CD4-positive, alpha-beta memory T cell (primary cell): ENCODE measurements around the gene HTR2A. TPM values are rescaled to one million over a fixed set of nuclear protein-coding genes. Genes with fewer than 3 reads are reported as not detected.
"Not testable (repeated sequence)": the region's sequence is repeated elsewhere in the genome, so short reads cannot be mapped to it uniquely, and the experiment has no call there.

Experiments
- CTCF ChIA-PET: fragments of 350-600 bp; sonication (Branson Sonifier 250); formaldehyde crosslinking; loops from one replicate; lab custom pipeline; 2021; ENCODE audit warnings: inconsistent platforms; ENCODE audit not compliant: partially characterized antibody; lab: Charles Lee
- POLR2A ChIA-PET: fragments of 350-600 bp; sonication (Branson Sonifier 250); formaldehyde crosslinking; loops from one replicate; lab custom pipeline; 2021; ENCODE audit not compliant: partially characterized antibody; lab: Charles Lee
- DNase-seq, 5 donors: peaks; one replicate each; pipeline versions ENCODE4 v3.0.0 to v3.0.0-alpha.2; 2020 to 2022; ENCODE audit warnings: mixed read lengths in 1 of 5
- H3K27ac ChIP-seq: one replicate; pipeline ENCODE4 v1.7.0; 2013; ENCODE audit warnings: low read depth, low read length
- H3K27me3 ChIP-seq: 2 replicates; pipeline ENCODE4 v1.7.0; 2013; ENCODE audit warnings: mild to moderate bottlenecking, low read length, moderate library complexity; ENCODE audit not compliant: insufficient read depth
- H3K36me3 ChIP-seq: 2 replicates; pipeline ENCODE4 v1.7.0; 2013; ENCODE audit warnings: mild to moderate bottlenecking, low read length, moderate library complexity; ENCODE audit not compliant: insufficient read depth
- H3K4me1 ChIP-seq: 2 replicates; pipeline ENCODE4 v1.7.0; 2013; ENCODE audit warnings: mild to moderate bottlenecking, low read length, moderate library complexity; ENCODE audit not compliant: insufficient read depth
- H3K4me3 ChIP-seq, 2 donors: one replicate each; pipeline ENCODE4 v1.7.0; 2013; ENCODE audit warnings: low read length in 2 of 2, mild to moderate bottlenecking in 1 of 2
- H3K9me3 ChIP-seq, 2 donors: one replicate each; pipeline ENCODE4 v1.7.0; 2013; ENCODE audit warnings: low read length in 2 of 2, control low read depth in 1 of 2; ENCODE audit not compliant: control insufficient read depth in 1 of 2
- H3K27ac Mint-ChIP-seq, 7 donors: one replicate each; pipeline ENCODE4 v1.8.0; 2020 to 2021; ENCODE audit warnings: mixed read lengths in 7 of 7, mild to moderate bottlenecking in 6 of 7, inconsistent platforms in 3 of 7, moderate library complexity in 3 of 7
- H3K27me3 Mint-ChIP-seq, 2 donors: one replicate each; pipeline ENCODE4 v1.8.0; 2020 to 2021; ENCODE audit warnings: mixed read lengths in 2 of 2
- H3K36me3 Mint-ChIP-seq, 2 donors: one replicate each; pipeline ENCODE4 v1.8.0; 2020 to 2021; ENCODE audit warnings: mixed read lengths in 2 of 2, inconsistent platforms in 1 of 2, mild to moderate bottlenecking in 1 of 2
- H3K4me1 Mint-ChIP-seq, 4 donors: one replicate each; pipeline ENCODE4 v1.8.0; 2020 to 2021; ENCODE audit warnings: mixed read lengths in 4 of 4, mild to moderate bottlenecking in 1 of 4
- H3K4me3 Mint-ChIP-seq, 8 donors: one replicate each; pipeline ENCODE4 v1.8.0; 2020 to 2021; ENCODE audit warnings: mixed read lengths in 8 of 8, mild to moderate bottlenecking in 7 of 8, moderate library complexity in 6 of 8, inconsistent platforms in 3 of 8
- H3K9me3 Mint-ChIP-seq, 8 donors: one replicate each; pipeline ENCODE4 v1.8.0; 2020 to 2021; ENCODE audit warnings: mixed read lengths in 8 of 8, mild to moderate bottlenecking in 5 of 8, inconsistent platforms in 3 of 8, moderate library complexity in 1 of 8
- intact Hi-C: fragments of 100-400 bp; cut with micrococcal nuclease; formaldehyde crosslinking; loops from one replicate; pipeline ENCODE4 v1.15.1; 2023
- polyA plus RNA-seq, 2 donors: library from polyadenylated mRNA; unstranded; fragments of 300-500 nt; fragmentation: Illumina TruSeq; gene quantifications; one replicate each; pipeline ENCODE4 v1.2.3, GENCODE V29; 2021
- total RNA-seq, 2 experiments: library from RNA; stranded (reverse); gene quantifications; one replicate each; pipeline ENCODE4 v1.2.3, GENCODE V29; 2021

Gene HTR2A
- total and polyA plus RNA-seq, 4 experiments from 2014 or later, result not detected

GRCh38 chr13:46817095-46817494 is 79.8 kb downstream of the HTR2A start:
- POLR2A ChIA-PET, result no interaction called here
- peaks cover 11% of the 10 kb centered on the region in 2 donors for H3K27me3 Mint-ChIP-seq
- peaks cover 0 to 18% (median 14%) of the 10 kb centered on the region in 8 donors for H3K9me3 Mint-ChIP-seq
- Histone ChIP-seq H3K27me3 (no peaks in the 10 kb centered on the region), H3K36me3 (no peaks in the 10 kb centered on the region), H3K27ac (no peak overlapping the region), H3K4me3 (no peak overlapping the region), H3K4me1 (no peaks in the 10 kb centered on the region), H3K9me3 (no peaks in the 10 kb centered on the region)
- no peak overlapping the region for H3K4me3 Mint-ChIP-seq
- no peak overlapping the region for H3K27ac Mint-ChIP-seq
- H3K4me1 Mint-ChIP-seq, result peaks cover 0 to 1% (median 0%) of the 10 kb centered on the region in 4 donors
- no peak for DNase-seq
- H3K36me3 Mint-ChIP-seq, result peaks cover 7 to 10% of the 10 kb centered on the region in 2 donors
- intact Hi-C loops, result no loop called here
- CTCF ChIA-PET, result no interaction called here

GRCh38 chr13:46816371-46816770 is 80.5 kb downstream of the HTR2A start:
- Histone ChIP-seq H3K27me3 (no peaks in the 10 kb centered on the region), H3K27ac (no peak overlapping the region), H3K9me3 (no peaks in the 10 kb centered on the region), H3K36me3 (no peaks in the 10 kb centered on the region), H3K4me1 (no peaks in the 10 kb centered on the region), H3K4me3 (no peak overlapping the region)
- Mint-ChIP-seq H3K27me3 (peaks cover 11 to 12% of the 10 kb centered on the region in 2 donors), H3K4me3 (no peak overlapping the region), H3K4me1 (peaks cover 0 to 1% (median 0%) of the 10 kb centered on the region in 4 donors), H3K9me3 (peaks cover 0 to 25% (median 21%) of the 10 kb centered on the region in 8 donors), H3K27ac (no peak overlapping the region), H3K36me3 (peaks cover 11% of the 10 kb centered on the region in 2 donors)
- intact Hi-C loops, result no loop called here
- POLR2A ChIA-PET, result no interaction called here
- DNase-seq, result no peak
- CTCF ChIA-PET, result no interaction called here

- CTCF ChIA-PET, result no interaction called here
- intact Hi-C loops, result no loop called here
- DNase-seq, result no peak
- Histone ChIP-seq H3K4me1 (no peaks in the 10 kb centered on the region), H3K36me3 (no peaks in the 10 kb centered on the region), H3K4me3 (no peak overlapping the region), H3K27me3 (no peaks in the 10 kb centered on the region), H3K9me3 (no peaks in the 10 kb centered on the region), H3K27ac (no peak overlapping the region)
- POLR2A ChIA-PET, result no interaction called here
- H3K4me3 Mint-ChIP-seq, result no peak overlapping the region
- no peak overlapping the region for H3K27ac Mint-ChIP-seq
- peaks cover 0 to 1% (median 0%) of the 10 kb centered on the region in 4 donors for H3K4me1 Mint-ChIP-seq
- H3K9me3 Mint-ChIP-seq, result peaks cover 2 to 27% (median 23%) of the 10 kb centered on the region in 8 donors
- H3K36me3 Mint-ChIP-seq, result peaks cover 11% of the 10 kb centered on the region in 2 donors
- H3K27me3 Mint-ChIP-seq, result peaks cover 9 to 15% of the 10 kb centered on the region in 2 donors
Measured at GRCh38 chr13:46812301-46812797, 84.5 kb downstream of the HTR2A start.

GRCh38 chr13:46810440-46810839 is 86.4 kb downstream of the HTR2A start:
- CTCF ChIA-PET, result interaction anchor here (1.6 kb wide), 1 partner anchor 10 kb away, joined by 6 read pairs; no protein-coding TSS in a partner anchor
- peaks cover 2 to 13% of the 10 kb centered on the region in 2 donors for H3K27me3 Mint-ChIP-seq
- POLR2A ChIA-PET, result no interaction called here
- H3K27ac Mint-ChIP-seq, result no peak overlapping the region
- H3K36me3 Mint-ChIP-seq, result peaks cover 11% of the 10 kb centered on the region in 2 donors
- peaks cover 2 to 27% (median 23%) of the 10 kb centered on the region in 8 donors for H3K9me3 Mint-ChIP-seq
- Histone ChIP-seq H3K36me3 (no peaks in the 10 kb centered on the region), H3K27ac (no peak overlapping the region), H3K4me1 (no peaks in the 10 kb centered on the region), H3K9me3 (no peaks in the 10 kb centered on the region), H3K4me3 (no peak overlapping the region), H3K27me3 (no peaks in the 10 kb centered on the region)
- no peak overlapping the region for H3K4me3 Mint-ChIP-seq
- intact Hi-C loops, result no loop called here
- no peak for DNase-seq
- no peaks in the 10 kb centered on the region for H3K4me1 Mint-ChIP-seq

GRCh38 chr13:46804921-46805320 is 91.9 kb downstream of the HTR2A start:
- DNase-seq, H3K4me3 Mint-ChIP-seq, intact Hi-C loops, CTCF ChIA-PET, H3K4me1 ChIP-seq, H3K9me3 Mint-ChIP-seq, H3K27me3 Mint-ChIP-seq, H3K4me3 ChIP-seq, H3K4me1 Mint-ChIP-seq, H3K9me3 ChIP-seq, POLR2A ChIA-PET, H3K27ac Mint-ChIP-seq, H3K36me3 Mint-ChIP-seq, H3K27me3 ChIP-seq, H3K27ac ChIP-seq, H3K36me3 ChIP-seq: not testable (repeated sequence)

- no peak overlapping the region for H3K4me3 Mint-ChIP-seq
- no peak overlapping the region for H3K4me3 ChIP-seq
- ChIA-PET POLR2A (no interaction called here), CTCF (no interaction called here)
- peaks cover 1 to 3% of the 10 kb centered on the region in 2 donors for H3K27me3 Mint-ChIP-seq
- no peaks in the 10 kb centered on the region for H3K36me3 ChIP-seq
- H3K36me3 Mint-ChIP-seq, result no peaks in the 10 kb centered on the region
- H3K4me1 ChIP-seq, result no peaks in the 10 kb centered on the region
- H3K27me3 ChIP-seq, result no peaks in the 10 kb centered on the region
- no peak overlapping the region for H3K27ac ChIP-seq
- H3K27ac Mint-ChIP-seq, result no peak overlapping the region
- H3K9me3 Mint-ChIP-seq, result no peaks in the 10 kb centered on the region
- H3K9me3 ChIP-seq, result no peaks in the 10 kb centered on the region
- no peaks in the 10 kb centered on the region for H3K4me1 Mint-ChIP-seq
- intact Hi-C loops, result no loop called here
- DNase-seq, result no peak
Measured at GRCh38 chr13:46804391-46804815, 92.5 kb downstream of the HTR2A start.

- peak overlapping the region in 1 of 8 donors; percentile 15 for H3K4me3 Mint-ChIP-seq
- DNase-seq, result no peak
- Histone ChIP-seq H3K4me1 (no peaks in the 10 kb centered on the region), H3K36me3 (no peaks in the 10 kb centered on the region), H3K4me3 (no peak overlapping the region), H3K27me3 (no peaks in the 10 kb centered on the region), H3K9me3 (no peaks in the 10 kb centered on the region), H3K27ac (no peak overlapping the region)
- intact Hi-C loops, result no loop called here
- peaks cover 1 to 3% of the 10 kb centered on the region in 2 donors for H3K27me3 Mint-ChIP-seq
- no peaks in the 10 kb centered on the region for H3K9me3 Mint-ChIP-seq
- ChIA-PET POLR2A (no interaction called here), CTCF (no interaction called here)
- no peaks in the 10 kb centered on the region for H3K36me3 Mint-ChIP-seq
- H3K4me1 Mint-ChIP-seq, result no peaks in the 10 kb centered on the region
- H3K27ac Mint-ChIP-seq, result no peak overlapping the region
Measured at GRCh38 chr13:46803586-46803985, 93.3 kb downstream of the HTR2A start.
